ENCODE data around the gene GHRL. TPM values are rescaled to one million over a fixed set of nuclear protein-coding genes. Genes with fewer than 3 reads are reported as not detected.

Gene GHRL
- total RNA-seq, 4 donors from 2014 or later = 0.80 TPM; not detected in 3

DNA sequence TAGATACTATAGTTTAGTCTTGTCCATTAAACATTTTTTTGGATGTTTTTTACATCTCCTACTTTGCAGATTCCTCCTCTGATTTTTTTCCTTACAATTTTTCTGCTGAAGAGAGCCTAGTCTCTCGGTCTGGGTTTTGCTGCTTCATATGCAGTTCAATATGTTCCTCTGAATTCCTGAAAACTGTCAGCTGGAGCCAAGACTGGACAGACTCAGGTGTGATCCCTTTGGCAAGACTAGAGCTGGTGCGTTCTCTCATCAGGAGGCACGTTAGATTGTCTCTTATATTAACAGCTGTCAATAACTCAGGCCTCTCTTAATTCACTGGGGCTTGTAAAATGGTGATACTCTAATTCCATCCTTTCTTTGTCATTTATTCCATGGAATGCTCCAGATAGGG is 13.4 kb upstream of the GHRL start:
- Histone ChIP-seq H3K36me3 (peaks cover 94% of the 10 kb centered on the region), H3K4me1 (no peaks in the 10 kb centered on the region), H3K9me3 (no peaks in the 10 kb centered on the region), H3K27me3 (no peaks in the 10 kb centered on the region), H3K4me3 (no peak overlapping the region), H3K27ac (no peak overlapping the region)
- TF ChIP-seq, protein P1, sequence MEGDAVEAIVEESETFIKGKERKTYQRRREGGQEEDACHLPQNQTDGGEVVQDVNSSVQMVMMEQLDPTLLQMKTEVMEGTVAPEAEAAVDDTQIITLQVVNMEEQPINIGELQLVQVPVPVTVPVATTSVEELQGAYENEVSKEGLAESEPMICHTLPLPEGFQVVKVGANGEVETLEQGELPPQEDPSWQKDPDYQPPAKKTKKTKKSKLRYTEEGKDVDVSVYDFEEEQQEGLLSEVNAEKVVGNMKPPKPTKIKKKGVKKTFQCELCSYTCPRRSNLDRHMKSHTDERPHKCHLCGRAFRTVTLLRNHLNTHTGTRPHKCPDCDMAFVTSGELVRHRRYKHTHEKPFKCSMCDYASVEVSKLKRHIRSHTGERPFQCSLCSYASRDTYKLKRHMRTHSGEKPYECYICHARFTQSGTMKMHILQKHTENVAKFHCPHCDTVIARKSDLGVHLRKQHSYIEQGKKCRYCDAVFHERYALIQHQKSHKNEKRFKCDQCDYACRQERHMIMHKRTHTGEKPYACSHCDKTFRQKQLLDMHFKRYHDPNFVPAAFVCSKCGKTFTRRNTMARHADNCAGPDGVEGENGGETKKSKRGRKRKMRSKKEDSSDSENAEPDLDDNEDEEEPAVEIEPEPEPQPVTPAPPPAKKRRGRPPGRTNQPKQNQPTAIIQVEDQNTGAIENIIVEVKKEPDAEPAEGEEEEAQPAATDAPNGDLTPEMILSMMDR (IDR thresholded peaks at IDR 0.05) = no peak
- TF ChIP-seq POLR2AphosphoS5 (IDR thresholded peaks at IDR 0.05) = no peak
- no peak for TF ChIP-seq POLR2A (IDR thresholded peaks at IDR 0.05)
- TF ChIP-seq EP300 (IDR thresholded peaks at IDR 0.05) = no peak
- no peak for DNase-seq (ENCODE audit: low spot score in 2 of 2)
- WGBS = 93% methylated on average over 3 of the region's 3 CpGs

DNA sequence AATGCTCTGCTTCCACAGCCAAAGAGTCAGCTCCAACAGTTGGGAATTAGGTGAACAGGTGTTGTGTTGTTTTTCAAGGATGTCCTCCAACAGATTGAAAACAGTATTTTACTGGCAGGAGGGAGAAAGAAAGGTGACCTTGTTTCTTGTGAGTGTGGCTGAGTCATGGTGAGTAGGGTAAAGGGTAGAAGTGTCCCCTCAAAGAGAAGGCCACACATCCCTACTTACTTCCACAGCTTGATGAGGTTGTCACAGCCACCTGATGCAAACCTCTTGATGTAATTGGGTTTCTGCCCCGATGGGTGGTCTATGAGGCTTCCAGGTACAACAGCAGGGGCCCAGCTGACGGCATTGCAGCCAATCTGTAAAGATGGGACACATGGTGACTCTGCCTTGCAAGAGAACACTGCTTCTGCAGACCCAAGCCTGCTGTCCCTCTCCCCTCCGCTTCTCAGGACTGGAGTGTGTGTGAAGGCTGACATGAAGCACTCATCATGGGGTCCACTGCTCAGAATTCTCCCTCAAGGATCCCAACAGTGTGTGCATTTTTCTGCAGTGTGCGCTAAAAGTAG is 12.7 kb upstream of the GHRL start:
- H3K27ac ChIP-seq = no peak overlapping the region
- no peaks in the 10 kb centered on the region for H3K27me3 ChIP-seq
- TF ChIP-seq EP300 (IDR thresholded peaks at IDR 0.05) (no peak), POLR2A (IDR thresholded peaks at IDR 0.05) (no peak), POLR2AphosphoS5 (IDR thresholded peaks at IDR 0.05) (no peak)
- peaks cover 94% of the 10 kb centered on the region for H3K36me3 ChIP-seq
- no peak overlapping the region for H3K4me3 ChIP-seq
- DNase-seq (ENCODE audit: low spot score in 2 of 2) = no peak
- H3K9me3 ChIP-seq = no peaks in the 10 kb centered on the region
- 95% methylated on average over 4 of the region's 4 CpGs for WGBS
- H3K4me1 ChIP-seq = no peaks in the 10 kb centered on the region

DNA sequence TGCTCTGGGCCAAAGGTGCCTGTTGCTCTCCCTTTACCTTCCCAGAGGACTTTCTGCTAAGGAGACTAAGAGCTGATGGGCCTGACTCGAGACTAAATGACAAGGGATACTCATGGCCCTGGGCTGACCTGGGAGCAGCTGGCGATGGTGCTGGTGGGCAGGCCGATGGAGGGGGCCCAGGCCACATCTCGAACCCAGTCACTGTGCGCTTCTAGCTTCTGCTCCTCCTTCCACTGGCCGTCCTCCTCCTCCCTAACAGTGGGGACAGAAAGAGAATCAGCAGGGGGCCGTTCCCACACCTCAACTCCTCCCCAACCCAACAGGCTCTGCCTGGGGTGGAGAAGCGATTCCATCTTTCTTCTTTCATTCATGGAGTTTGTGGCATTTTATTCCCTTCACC is 12.2 kb upstream of the GHRL start:
- no peaks in the 10 kb centered on the region for H3K9me3 ChIP-seq
- no peak overlapping the region for H3K27ac ChIP-seq
- WGBS = 90% methylated on average over 8 of the region's 8 CpGs
- H3K4me3 ChIP-seq = no peak overlapping the region
- TF ChIP-seq, protein P1 (IDR thresholded peaks at IDR 0.05) = no peak
- no peak for TF ChIP-seq POLR2A (IDR thresholded peaks at IDR 0.05)
- TF ChIP-seq POLR2AphosphoS5 (IDR thresholded peaks at IDR 0.05) = no peak
- TF ChIP-seq EP300 (IDR thresholded peaks at IDR 0.05) = no peak
- H3K4me1 ChIP-seq = no peaks in the 10 kb centered on the region
- H3K27me3 ChIP-seq = no peaks in the 10 kb centered on the region
- H3K36me3 ChIP-seq = peaks cover 94% of the 10 kb centered on the region
- DNase-seq (ENCODE audit: low spot score in 2 of 2) = no peak

DNA sequence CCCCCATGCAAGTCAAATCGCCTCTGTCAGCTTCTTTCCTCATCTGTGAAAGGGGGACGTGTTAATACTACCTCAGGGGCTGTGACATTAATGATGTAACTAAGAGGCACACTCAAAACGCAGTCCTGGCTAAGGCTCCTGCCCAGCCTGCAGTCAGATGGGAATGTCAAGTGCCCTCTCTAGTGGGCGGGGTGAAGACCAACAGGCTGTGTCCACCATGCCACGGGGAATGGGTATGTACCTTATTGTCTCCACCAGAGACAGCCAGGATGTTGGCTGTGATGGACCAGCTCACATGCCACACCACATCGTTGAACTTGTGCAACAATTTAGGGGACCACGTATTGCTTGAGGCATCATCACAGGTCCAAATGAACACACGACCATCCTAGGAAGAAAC is 11.0 kb upstream of the GHRL start:
- Histone ChIP-seq H3K27ac (no peak overlapping the region), H3K27me3 (no peaks in the 10 kb centered on the region), H3K9me3 (no peaks in the 10 kb centered on the region), H3K36me3 (peaks cover 88% of the 10 kb centered on the region), H3K4me1 (no peaks in the 10 kb centered on the region), H3K4me3 (no peak overlapping the region)
- TF ChIP-seq, protein P1 (IDR thresholded peaks at IDR 0.05) = no peak
- no peak for TF ChIP-seq POLR2A (IDR thresholded peaks at IDR 0.05)
- no peak for TF ChIP-seq POLR2AphosphoS5 (IDR thresholded peaks at IDR 0.05)
- no peak for TF ChIP-seq EP300 (IDR thresholded peaks at IDR 0.05)
- 76% methylated on average over 5 of the region's 8 CpGs for WGBS
- no peak for DNase-seq (ENCODE audit: low spot score in 2 of 2)

DNA sequence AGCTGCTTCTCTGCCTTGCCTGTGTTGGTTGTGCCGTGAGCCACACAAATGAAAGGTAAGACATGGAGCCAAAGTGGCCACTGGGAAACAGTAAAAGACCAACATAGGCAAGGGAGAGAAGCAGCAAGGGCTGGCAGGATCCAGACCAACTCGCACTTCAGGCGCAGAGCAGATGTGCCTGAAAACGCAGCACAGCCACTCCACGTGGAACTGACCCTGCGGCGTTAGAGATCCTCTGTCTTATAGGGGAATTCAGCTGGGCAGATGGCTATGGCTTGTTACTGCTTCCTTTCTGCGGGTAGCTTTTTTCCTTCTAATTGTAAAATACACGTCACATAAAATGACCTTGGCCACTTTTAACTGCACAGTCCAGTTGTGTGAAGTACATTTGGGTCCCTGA is 10.4 kb upstream of the GHRL start:
- Histone ChIP-seq H3K4me1 (no peaks in the 10 kb centered on the region), H3K9me3 (no peaks in the 10 kb centered on the region), H3K36me3 (peaks cover 86% of the 10 kb centered on the region), H3K27me3 (no peaks in the 10 kb centered on the region), H3K4me3 (no peak overlapping the region), H3K27ac (no peak overlapping the region)
- 89% methylated on average over 9 of the region's 9 CpGs for WGBS
- DNase-seq (ENCODE audit: low spot score in 2 of 2) = no peak
- TF ChIP-seq, protein P1 (IDR thresholded peaks at IDR 0.05) = no peak
- TF ChIP-seq POLR2A (IDR thresholded peaks at IDR 0.05) (no peak), EP300 (IDR thresholded peaks at IDR 0.05) (no peak), POLR2AphosphoS5 (IDR thresholded peaks at IDR 0.05) (no peak)

DNA sequence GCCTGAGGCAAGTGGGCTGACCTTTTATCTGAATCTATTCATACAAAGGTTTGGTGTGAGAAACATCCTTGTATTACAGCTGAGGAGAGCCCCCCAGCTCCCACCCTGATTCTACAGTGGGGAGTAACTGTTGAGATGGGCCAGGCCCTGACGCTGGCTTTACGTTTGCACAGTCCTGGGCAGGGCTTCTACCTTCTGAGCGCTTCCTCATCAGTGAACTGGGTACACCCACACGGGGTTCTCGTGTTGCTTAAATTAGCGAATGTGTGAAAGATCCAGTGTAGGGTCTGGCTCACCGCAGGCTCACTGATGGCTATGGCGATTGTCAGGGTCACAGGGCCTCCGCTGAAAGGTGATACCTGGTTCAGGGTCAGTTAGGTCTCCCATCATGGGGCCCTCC is 7.3 kb upstream of the GHRL start:
- DNase-seq (ENCODE audit: low spot score in 2 of 2) = no peak
- Histone ChIP-seq H3K4me3 (no peak overlapping the region), H3K9me3 (no peaks in the 10 kb centered on the region), H3K36me3 (peaks cover 57% of the 10 kb centered on the region), H3K27me3 (no peaks in the 10 kb centered on the region), H3K4me1 (no peaks in the 10 kb centered on the region), H3K27ac (no peak overlapping the region)
- 85% methylated on average over 9 of the region's 9 CpGs for WGBS
- no peak for TF ChIP-seq POLR2AphosphoS5 (IDR thresholded peaks at IDR 0.05)
- no peak for TF ChIP-seq EP300 (IDR thresholded peaks at IDR 0.05)
- no peak for TF ChIP-seq POLR2A (IDR thresholded peaks at IDR 0.05)
- TF ChIP-seq, protein P1 (IDR thresholded peaks at IDR 0.05) = no peak
